ENCODE results near the gene ASPG.

DNA sequence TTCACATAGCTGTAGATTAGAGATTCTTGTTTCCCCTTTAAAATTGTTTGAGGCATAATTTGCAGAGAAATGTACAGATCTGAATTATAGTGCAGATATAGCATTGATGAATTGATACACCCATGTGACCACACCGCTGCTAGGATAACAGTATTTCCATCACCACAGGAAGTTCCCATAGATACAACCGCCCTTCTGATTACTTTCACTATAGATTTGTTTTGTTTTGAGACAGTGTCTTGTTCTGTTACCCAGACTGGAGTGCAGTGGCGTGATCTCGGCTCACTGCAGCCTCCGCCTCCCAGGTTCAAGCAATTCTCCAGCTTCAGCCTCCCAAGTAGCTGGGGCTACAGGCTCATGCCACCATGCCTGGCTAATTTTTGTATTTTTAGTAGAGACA, 8.8 kb upstream of the ASPG start:
- TF ChIP-seq GLIS3 (CRISPR knock-in tag; IDR thresholded peaks at IDR 0.05) (no peak), ZNF8 (CRISPR knock-in tag; IDR thresholded peaks at IDR 0.05) (no peak), SNAI2 (CRISPR knock-in tag; IDR thresholded peaks at IDR 0.05) (no peak)
